ENCODE data around the gene MAP2K2. TPM values are rescaled to one million over a fixed set of nuclear protein-coding genes. Genes with fewer than 3 reads are reported as not detected.

MAP2K2 gene
- total RNA-seq, 2 donors from 2014 or later = 211 to 260 TPM

GRCh38 chr19:4060621-4061177 is 63.2 kb downstream of the MAP2K2 start:
- TF ChIP-seq CTCF (IDR thresholded peaks at IDR 0.05) = no peak
- Histone ChIP-seq H3K27me3 (no peaks in the 10 kb centered on the region), H3K4me1 (peaks cover 62% of the 10 kb centered on the region), H3K4me3 (peak overlapping the region; percentile 72), H3K27ac (peak overlapping the region; percentile 99), H3K36me3 (no peaks in the 10 kb centered on the region), H3K9ac (ENCODE audit: low read depth in 2 of 2, low read length in 2 of 2) (peak overlapping the region; percentile 88 to 99), H3K9me3 (no peaks in the 10 kb centered on the region)
- DNase-seq = peak; percentile 58
- intact Hi-C loops (cut with DNase I) = no loop called here

DNA sequence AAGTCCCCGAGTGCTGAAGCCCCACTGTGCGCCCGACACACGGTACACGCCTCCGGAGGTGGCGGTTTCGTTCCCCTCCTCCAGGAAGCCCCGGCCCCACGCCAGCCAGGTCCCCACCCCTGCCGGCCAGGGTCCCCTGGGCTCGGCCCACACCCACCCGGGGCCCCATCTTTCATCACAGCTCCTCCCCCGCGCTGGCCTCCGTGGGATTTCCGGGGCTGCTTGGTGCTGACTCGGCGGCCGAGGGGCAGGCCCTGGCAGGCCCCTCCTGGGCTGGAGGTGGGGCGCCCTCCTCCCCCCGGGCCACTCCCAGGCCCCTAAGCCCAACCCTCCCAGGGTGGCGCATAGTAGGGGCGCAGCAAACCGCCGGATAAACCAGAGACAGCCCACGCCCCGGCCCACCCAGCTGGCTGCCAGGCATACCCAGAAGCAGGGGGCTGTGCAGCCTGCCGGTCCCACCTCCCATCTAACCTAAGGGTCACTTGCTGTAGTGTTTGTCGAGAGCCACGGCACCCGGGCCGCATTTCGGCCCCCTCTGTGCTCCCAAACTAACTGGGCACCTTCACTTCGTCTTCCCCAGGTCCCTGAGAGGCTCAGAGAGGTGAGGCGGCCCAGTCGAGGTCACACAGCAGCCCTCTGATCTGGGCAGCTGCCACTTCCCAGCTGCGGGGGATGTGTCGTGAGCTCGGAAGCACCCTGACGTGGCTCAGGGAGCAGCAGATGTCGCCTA is 63.9 kb downstream of the MAP2K2 start:
- no peak for TF ChIP-seq CTCF (IDR thresholded peaks at IDR 0.05)
- DNase-seq = peak; percentile 90
- no peaks in the 10 kb centered on the region for H3K27me3 ChIP-seq
- intact Hi-C loops (cut with DNase I) = no loop called here
- H3K4me3 ChIP-seq = peak overlapping the region; percentile 72
- H3K9ac ChIP-seq (ENCODE audit: low read depth in 2 of 2, low read length in 2 of 2) = peak overlapping the region; percentile 88 to 99
- H3K4me1 ChIP-seq = peaks cover 62% of the 10 kb centered on the region
- no peaks in the 10 kb centered on the region for H3K36me3 ChIP-seq
- H3K27ac ChIP-seq = peak overlapping the region; percentile 99
- H3K9me3 ChIP-seq = no peaks in the 10 kb centered on the region

DNA sequence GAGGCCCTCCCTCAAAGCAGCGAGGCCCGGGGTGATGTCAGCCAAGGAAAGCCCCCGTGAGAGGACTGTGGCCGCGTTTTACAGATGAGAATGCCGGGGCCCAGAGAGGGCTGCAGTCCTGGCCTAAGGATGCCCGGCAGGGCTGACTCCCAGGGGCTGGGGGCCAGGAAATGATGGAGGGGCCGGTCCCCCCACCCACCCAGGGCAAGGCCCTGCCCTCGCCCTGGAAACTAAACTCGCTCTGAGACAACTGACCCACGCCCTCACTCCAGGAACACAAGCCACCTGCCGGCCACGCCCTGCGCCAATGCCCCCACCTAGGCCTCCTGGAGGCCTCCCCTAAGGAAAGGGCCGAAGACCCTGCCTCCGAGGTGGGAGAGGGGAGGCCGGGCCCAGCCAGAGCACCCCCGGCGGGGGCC is 64.5 kb downstream of the MAP2K2 start:
- peak; percentile 86 for DNase-seq
- Histone ChIP-seq H3K9me3 (no peaks in the 10 kb centered on the region), H3K4me3 (peak overlapping the region; percentile 72), H3K4me1 (peaks cover 65% of the 10 kb centered on the region), H3K27me3 (no peaks in the 10 kb centered on the region), H3K9ac (ENCODE audit: low read depth in 2 of 2, low read length in 2 of 2) (peak overlapping the region; percentile 88 to 99), H3K27ac (peak overlapping the region; percentile 99), H3K36me3 (peaks cover 2% of the 10 kb centered on the region)
- intact Hi-C loops (cut with DNase I) = no loop called here
- no peak for TF ChIP-seq CTCF (IDR thresholded peaks at IDR 0.05)

GRCh38 chr19:4058693-4059452 is 65.0 kb downstream of the MAP2K2 start:
- Histone ChIP-seq H3K9ac (ENCODE audit: low read depth in 2 of 2, low read length in 2 of 2) (peak overlapping the region; percentile 88 to 99), H3K4me1 (peaks cover 65% of the 10 kb centered on the region), H3K27ac (peak overlapping the region; percentile 99), H3K27me3 (no peaks in the 10 kb centered on the region), H3K36me3 (peaks cover 8% of the 10 kb centered on the region), H3K9me3 (no peaks in the 10 kb centered on the region), H3K4me3 (peak overlapping the region; percentile 72)
- peak; percentile 51 for DNase-seq
- TF ChIP-seq CTCF (IDR thresholded peaks at IDR 0.05) = no peak
- intact Hi-C loops (cut with DNase I) = no loop called here

DNA sequence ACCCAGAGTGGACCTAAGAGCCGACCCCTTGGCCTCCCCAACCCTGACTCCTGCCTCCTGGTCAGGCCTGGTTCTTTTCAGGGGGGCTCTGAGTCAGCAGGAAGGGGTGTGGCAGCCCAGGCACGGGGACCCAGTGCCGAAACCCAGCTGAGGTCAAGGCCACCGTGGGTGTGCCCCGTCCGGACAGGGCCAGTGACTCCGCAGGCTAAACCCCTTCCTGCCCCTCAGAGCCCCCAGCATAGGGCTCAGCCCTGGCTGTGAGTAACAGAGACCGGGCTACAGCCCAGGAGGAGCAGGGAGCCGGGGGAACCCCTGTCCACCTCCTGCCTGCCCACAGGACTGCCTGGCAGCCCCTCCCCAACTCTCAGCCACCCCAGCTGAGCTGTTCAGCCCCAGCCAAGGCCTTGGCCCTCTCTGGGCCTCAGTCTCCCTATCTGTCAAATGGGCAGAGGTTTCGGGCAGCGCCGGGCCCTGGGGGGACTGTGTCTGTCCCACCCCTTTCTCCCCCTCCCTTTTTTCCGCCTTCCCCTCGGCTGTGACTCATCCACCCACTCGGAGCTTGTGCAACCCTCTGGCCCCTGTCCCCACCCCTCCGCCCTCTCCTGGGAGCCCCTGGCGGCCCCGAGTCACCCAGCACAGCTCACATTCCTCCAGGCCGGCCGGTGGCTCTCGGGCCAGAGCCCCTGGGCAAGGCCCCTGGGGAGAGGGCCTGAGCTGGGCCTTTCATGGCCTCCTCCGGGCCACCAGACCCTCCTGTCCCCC is 65.8 kb downstream of the MAP2K2 start:
- no peak for TF ChIP-seq CTCF (IDR thresholded peaks at IDR 0.05)
- intact Hi-C loops (cut with DNase I) = no loop called here

More for the DNA sequence above, 65.8 kb downstream of the MAP2K2 start:
- Histone ChIP-seq H3K36me3 (peaks cover 13% of the 10 kb centered on the region), H3K4me3 (peak overlapping the region; percentile 72), H3K4me1 (peaks cover 62% of the 10 kb centered on the region), H3K27ac (peak overlapping the region; percentile 99), H3K27me3 (no peaks in the 10 kb centered on the region), H3K9ac (ENCODE audit: low read depth in 2 of 2, low read length in 2 of 2) (peak overlapping the region; percentile 88 to 99), H3K9me3 (no peaks in the 10 kb centered on the region)
- peak; percentile 84 for DNase-seq
